Esophagus muscularis mucosa (tissue), 4 donors: ENCODE data around the gene ZC3H12C. TPM values are rescaled to one million over a fixed set of nuclear protein-coding genes. Genes with fewer than 3 reads are reported as not detected.

Source experiments
- DNase-seq: peaks from one replicate; pipeline ENCODE4 v3.0.0-alpha.2; 2017; ENCODE audit errors: extremely low spot score
- H3K27ac ChIP-seq, 4 donors: fragments of 200-600 bp; sonication (generic); replicated peaks in 1 of 4; 1 replicate in 3 of 4; 2 replicates in 1 of 4; pipeline ENCODE4 v1.5.1; 2016 to 2019; ENCODE audit warnings: mild to moderate bottlenecking in 1 of 4
- H3K27me3 ChIP-seq, 4 donors: fragments of 200-600 bp; sonication (generic); one replicate each; pipeline versions ENCODE4 v1.5.1 to v1.6.0; 2016 to 2019
- H3K36me3 ChIP-seq, 4 donors: fragments of 200-600 bp; sonication (generic); one replicate each; pipeline ENCODE4 v1.5.1; 2016 to 2019
- H3K4me1 ChIP-seq, 4 donors: fragments of 200-600 bp; sonication (generic); one replicate each; pipeline ENCODE4 v1.5.1; 2016 to 2019
- H3K4me3 ChIP-seq, 4 donors: fragments of 200-600 bp; sonication (generic); 1 replicate in 2 of 4; 2 replicates in 2 of 4; pipeline ENCODE4 v1.5.1; 2016 to 2019; ENCODE audit warnings: mild to moderate bottlenecking in 4 of 4, moderate library complexity in 1 of 4
- H3K9me3 ChIP-seq, 4 donors: fragments of 200-600 bp; sonication (generic); 1 replicate in 3 of 4; 2 replicates in 1 of 4; pipeline ENCODE4 v1.5.1; 2016 to 2019
- CTCF ChIP-seq, 3 experiments: fragments of 200-600 bp in 2 of 3; fragments of 450-650 bp in 1 of 3; sonication (generic) in 2 of 3; IDR thresholded peaks; one replicate each; pipeline ENCODE4 v1.5.1; 2017 to 2019; ENCODE audit warnings: antibody characterized with exemption in 3 of 3, mild to moderate bottlenecking in 2 of 3, moderate library complexity in 1 of 3
- EP300 ChIP-seq: sonication (generic); formaldehyde crosslinking; IDR thresholded peaks from one replicate; pipeline ENCODE4 v1.6.1; 2017; ENCODE audit warnings: antibody characterized with exemption
- POLR2A ChIP-seq: fragments of 450-650 bp; IDR thresholded peaks from one replicate; pipeline ENCODE4 v1.6.1; 2017; ENCODE audit warnings: antibody characterized with exemption, moderate library complexity, mild to moderate bottlenecking, low read depth
- POLR2AphosphoS5 ChIP-seq, 2 donors: sonication (generic); formaldehyde crosslinking; IDR thresholded peaks; one replicate each; pipeline ENCODE4 v1.6.1; 2017; ENCODE audit warnings: antibody characterized with exemption in 2 of 2
- WGBS: methylation state at CpG from one replicate; pipeline ENCODE4 v1.1.5; 2018; 5-methylcytosine and 5-hydroxymethylcytosine counted together
- intact Hi-C: fragments of 100-400 bp; cut with DNase I; formaldehyde crosslinking; loops from one replicate; pipeline ENCODE4 v1.15.1; 2023
- total RNA-seq, 4 donors: library from RNA; depleted of rRNA; stranded (reverse); fragments of >200 nt; gene quantifications; one replicate each; pipeline versions ENCODE4 v1.1.0 to v1.2.1, GENCODE V29; 2016

Gene ZC3H12C
- total RNA-seq, 4 donors from 2014 or later, result 21.9 to 33.6 (median 24.4) TPM

GRCh38 chr11:110092111-110092514 is 1.1 kb upstream of the ZC3H12C start:
- no peak for DNase-seq
- no peaks in the 10 kb centered on the region for H3K36me3 ChIP-seq
- intact Hi-C loops, result loop anchor here (2.0 to 10.0 kb wide), 2 partner anchors 97 to 145 kb away; no protein-coding TSS in a partner anchor
- no peak for TF ChIP-seq EP300
- TF ChIP-seq POLR2A, result no peak
- WGBS, result 5% methylated on average over 11 of the region's 11 CpGs
- peak overlapping the region; percentile 67 to 89 (median 82) for H3K4me3 ChIP-seq
- H3K27me3 ChIP-seq, result no peaks in the 10 kb centered on the region
- no peaks in the 10 kb centered on the region for H3K9me3 ChIP-seq
- H3K27ac ChIP-seq, result peak overlapping the region; percentile 95 to 98 (median 98)
- peaks cover 19 to 42% (median 37%) of the 10 kb centered on the region in 4 donors for H3K4me1 ChIP-seq

DNA sequence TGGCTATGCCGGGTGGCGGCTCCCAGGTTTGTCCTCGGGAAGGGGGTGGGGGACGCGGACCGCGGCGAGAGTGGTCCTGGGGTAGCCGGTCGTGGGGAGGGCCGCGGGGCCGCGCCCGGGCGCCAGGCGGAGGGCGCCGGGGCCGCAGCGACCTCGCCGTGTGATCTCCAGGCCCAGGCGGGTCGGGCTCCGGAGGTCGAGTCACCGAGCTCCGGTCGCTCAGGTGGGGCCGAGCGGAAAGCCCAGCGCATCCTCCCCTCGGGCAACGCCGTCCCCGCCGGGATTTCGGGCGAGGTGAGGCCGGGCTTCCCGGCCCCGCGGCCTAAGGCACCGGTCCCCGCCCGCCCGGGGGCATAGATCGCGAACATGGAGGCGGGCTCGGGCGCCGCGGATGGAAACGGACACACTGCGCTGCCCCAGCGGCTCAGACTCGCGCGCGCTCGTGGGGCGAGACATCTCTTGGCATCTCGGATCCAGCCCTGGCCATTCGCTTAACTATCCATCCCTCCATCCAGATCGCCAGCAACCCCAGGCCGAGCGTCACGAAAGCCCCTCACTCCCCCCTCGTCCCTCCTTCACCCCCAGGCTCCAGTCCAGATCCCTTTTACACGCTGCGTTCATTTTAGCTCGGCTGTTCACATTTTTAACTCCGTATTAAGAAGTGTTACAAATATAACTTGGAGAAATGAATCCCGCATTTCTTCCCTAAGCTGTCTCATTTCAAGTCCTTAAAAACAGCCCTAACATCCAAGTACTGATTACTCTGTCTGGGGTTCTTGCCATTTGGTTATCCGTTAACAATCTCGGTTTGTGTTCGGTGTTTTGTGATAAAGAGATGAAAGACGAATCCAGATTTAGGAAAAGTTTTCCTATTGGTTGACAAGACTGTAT is 460 bp downstream of the ZC3H12C start:
- Histone ChIP-seq H3K4me1 (peaks cover 19 to 54% (median 39%) of the 10 kb centered on the region in 4 donors), H3K27me3 (no peaks in the 10 kb centered on the region), H3K27ac (peak overlapping the region; percentile 95 to 98 (median 98)), H3K36me3 (no peaks in the 10 kb centered on the region), H3K9me3 (no peaks in the 10 kb centered on the region), H3K4me3 (peak overlapping the region; percentile 67 to 89 (median 82))
- intact Hi-C loops, result loop anchor here (2.0 to 10.0 kb wide), 2 partner anchors 99 to 147 kb away; no protein-coding TSS in a partner anchor
- WGBS, result under 1% methylated on average over 17 of the region's 80 CpGs
- no peak for DNase-seq
- no peak for TF ChIP-seq POLR2A
- peak; percentile 20 to 51 for TF ChIP-seq POLR2AphosphoS5 (IDR thresholded peaks at IDR 0.05)

DNA sequence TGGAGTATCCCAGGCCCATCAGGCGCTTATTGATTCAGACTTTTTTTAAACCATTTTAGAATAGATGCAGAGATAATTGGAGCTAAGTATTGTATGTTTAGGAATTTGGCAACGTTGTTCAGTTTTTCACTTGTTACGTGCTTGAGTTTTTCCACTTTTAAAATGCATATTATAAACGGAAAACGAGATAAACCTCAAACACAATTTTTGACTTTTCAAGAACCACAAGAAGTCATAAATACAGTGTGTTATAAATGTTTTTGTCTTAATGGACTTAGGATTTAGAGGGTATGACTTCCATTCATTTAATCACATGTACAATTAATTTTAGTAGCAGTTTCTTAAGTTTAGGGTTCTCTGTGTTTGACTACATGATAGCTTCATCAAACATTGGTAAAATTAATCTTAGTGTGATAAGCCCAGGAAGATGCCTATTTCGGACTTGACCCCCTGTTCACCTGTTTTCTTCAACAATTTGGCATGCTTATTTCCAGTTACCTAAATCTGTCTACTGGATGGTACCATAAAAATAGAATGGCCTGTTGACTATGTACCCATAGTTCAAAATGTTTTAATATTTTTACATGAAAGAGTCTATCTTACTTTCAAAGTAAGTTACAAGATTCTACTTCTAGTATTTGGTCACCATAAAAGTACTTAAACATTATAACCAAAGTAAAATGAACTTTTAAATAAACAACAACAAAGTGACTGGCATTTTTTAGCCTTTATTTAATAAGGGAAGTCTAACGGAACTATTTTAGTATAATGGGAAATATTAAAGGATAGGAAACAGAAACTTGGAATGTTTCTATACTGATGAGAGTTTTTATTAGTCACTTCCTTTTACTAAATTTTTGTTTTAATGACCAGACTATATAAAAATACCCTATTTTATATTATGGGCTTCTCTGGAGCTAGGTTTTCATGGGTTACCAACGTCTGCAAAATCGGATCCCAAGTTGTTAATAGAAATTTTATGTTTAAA is 1.4 kb downstream of the ZC3H12C start:
- intact Hi-C loops, result loop anchor here (10.0 kb wide), 1 partner anchor 100 kb away; no protein-coding TSS in a partner anchor

DNA sequence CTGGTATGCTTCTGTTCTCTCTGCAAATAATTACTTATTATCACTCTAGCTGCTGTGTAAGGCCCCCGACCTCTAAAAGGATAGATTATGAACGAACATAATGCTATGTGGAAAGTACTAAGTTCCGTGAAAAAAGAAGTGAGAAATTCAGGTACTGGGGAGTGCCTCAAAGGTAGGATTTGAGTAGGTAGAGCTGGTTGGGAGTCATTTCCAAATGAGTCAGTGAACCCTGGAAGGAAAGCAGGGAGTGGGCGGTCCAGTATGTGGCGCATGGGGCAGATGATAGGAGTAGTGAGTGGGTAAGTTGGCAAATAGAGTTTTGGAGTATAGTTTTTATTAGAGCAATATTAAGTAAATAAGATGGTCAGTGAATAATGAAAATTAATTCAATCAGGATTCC is 2.4 kb downstream of the ZC3H12C start:
- no peak for TF ChIP-seq POLR2AphosphoS5 (IDR thresholded peaks at IDR 0.05)
- no peak for TF ChIP-seq EP300
- no peak for TF ChIP-seq CTCF (IDR thresholded peaks at IDR 0.05)
- TF ChIP-seq POLR2A, result no peak
- H3K4me1 ChIP-seq, result peaks cover 19 to 67% (median 42%) of the 10 kb centered on the region in 4 donors

More for the DNA sequence above, 1.4 kb downstream of the ZC3H12C start:
- TF ChIP-seq POLR2AphosphoS5 (IDR thresholded peaks at IDR 0.05), result no peak
- TF ChIP-seq EP300, result no peak
- TF ChIP-seq CTCF (IDR thresholded peaks at IDR 0.05), result no peak
- no peak for TF ChIP-seq POLR2A
- 25% methylated on average over 9 of the region's 9 CpGs for WGBS
- Histone ChIP-seq H3K27me3 (no peaks in the 10 kb centered on the region), H3K27ac (peak overlapping the region; percentile 95 to 98 (median 98)), H3K36me3 (no peaks in the 10 kb centered on the region), H3K4me1 (peaks cover 19 to 58% (median 40%) of the 10 kb centered on the region in 4 donors), H3K9me3 (no peaks in the 10 kb centered on the region), H3K4me3 (peak overlapping the region; percentile 67 to 89 (median 82))
- DNase-seq, result no peak

DNA sequence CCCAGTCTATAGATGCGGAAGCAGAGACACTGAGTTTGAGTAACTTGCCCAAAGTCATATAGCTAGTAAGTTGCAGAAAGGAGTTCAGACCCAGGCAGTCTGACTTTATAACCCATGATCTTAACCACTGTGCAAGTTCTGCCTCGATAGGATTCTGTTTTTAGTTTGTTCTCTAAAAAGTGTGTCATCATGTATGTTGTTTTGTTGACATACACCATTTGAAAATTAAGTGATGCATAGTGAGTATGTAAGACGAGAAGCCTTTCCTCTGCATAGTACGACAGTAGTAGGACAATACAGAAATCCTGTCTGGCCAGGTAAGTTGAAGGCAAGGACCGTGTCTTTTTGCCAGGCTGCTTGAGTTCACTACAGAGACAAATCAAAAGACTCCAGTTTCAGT is 3.3 kb downstream of the ZC3H12C start:
- WGBS, result 82% methylated on average over 5 of the region's 5 CpGs
- intact Hi-C loops, result loop anchor here (10.0 kb wide), 1 partner anchor 102 kb away; no protein-coding TSS in a partner anchor

More for the DNA sequence above, 2.4 kb downstream of the ZC3H12C start:
- Histone ChIP-seq H3K27ac (peak overlapping the region; percentile 95 to 98 (median 98)), H3K9me3 (no peaks in the 10 kb centered on the region), H3K4me3 (no peak overlapping the region), H3K36me3 (no peaks in the 10 kb centered on the region), H3K27me3 (no peaks in the 10 kb centered on the region)
- WGBS, result 76% methylated on average over 5 of the region's 5 CpGs
- DNase-seq, result no peak
- intact Hi-C loops, result loop anchor here (10.0 kb wide), 1 partner anchor 101 kb away; no protein-coding TSS in a partner anchor

More for the DNA sequence above, 3.3 kb downstream of the ZC3H12C start:
- H3K36me3 ChIP-seq, result no peaks in the 10 kb centered on the region
- H3K4me3 ChIP-seq, result no peak overlapping the region
- H3K4me1 ChIP-seq, result peaks cover 19 to 75% (median 50%) of the 10 kb centered on the region in 4 donors
- H3K27me3 ChIP-seq, result no peaks in the 10 kb centered on the region
- no peak for TF ChIP-seq CTCF (IDR thresholded peaks at IDR 0.05)
- TF ChIP-seq EP300, result no peak
- no peak for TF ChIP-seq POLR2AphosphoS5 (IDR thresholded peaks at IDR 0.05)
- no peaks in the 10 kb centered on the region for H3K9me3 ChIP-seq
- DNase-seq, result no peak
- H3K27ac ChIP-seq, result no peak overlapping the region
